Activated naive CD8-positive, alpha-beta T cell treated with anti-CD3 and anti-CD28 coated beads, Interleukin-2, amount 50 U/mL, for 16 hours (primary cell): ENCODE data around the gene TSPAN9.

Source experiments
- DNase-seq: peaks from one replicate; pipeline ENCODE4 v3.0.0-alpha.2; 2020; ENCODE audit warnings: low read depth, low spot score

TSPAN9 gene

DNA sequence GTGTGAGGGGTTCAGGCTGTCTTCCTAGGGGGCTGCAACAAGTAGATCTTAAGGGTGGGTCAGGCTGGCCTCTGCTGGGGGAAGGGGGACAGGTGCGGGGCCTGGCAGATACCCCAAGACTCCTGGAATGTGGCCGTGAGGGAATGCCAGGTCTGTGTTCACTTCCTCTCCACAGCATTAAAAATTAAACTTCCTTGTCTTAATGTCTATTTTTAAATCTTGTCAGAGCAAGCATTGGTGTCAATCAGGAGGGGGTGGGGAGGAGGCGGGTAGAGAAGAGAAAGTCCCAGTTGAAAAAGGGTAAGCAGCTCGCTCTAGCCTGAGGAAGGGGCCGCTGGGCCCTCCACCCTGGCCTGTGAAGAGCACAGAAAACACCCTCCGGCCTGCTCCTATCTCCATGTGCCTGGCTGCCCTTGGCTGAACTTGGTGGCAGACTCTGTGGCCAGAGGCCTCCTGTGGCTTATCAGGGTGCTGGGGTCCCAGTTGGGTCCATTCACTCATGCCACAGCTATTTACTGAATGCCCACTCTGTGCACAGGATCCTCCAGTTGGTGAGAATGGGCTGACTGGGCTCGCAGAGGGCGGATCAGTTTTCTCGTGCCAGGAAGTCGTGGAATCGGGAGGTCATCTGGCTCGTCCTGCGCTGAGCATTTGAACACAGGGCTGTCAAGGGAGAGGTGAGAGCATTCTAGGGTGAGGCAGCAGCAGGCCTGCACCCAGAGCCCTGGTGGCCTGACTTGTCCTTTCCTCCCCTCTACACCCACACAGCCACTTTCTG lies 128.8 kb downstream of the TSPAN9 start:
- DNase-seq, result no peak

- no peak for DNase-seq
Observed at GRCh38 chr12:3206536-3207072, 129.4 kb downstream of the TSPAN9 start.

DNA sequence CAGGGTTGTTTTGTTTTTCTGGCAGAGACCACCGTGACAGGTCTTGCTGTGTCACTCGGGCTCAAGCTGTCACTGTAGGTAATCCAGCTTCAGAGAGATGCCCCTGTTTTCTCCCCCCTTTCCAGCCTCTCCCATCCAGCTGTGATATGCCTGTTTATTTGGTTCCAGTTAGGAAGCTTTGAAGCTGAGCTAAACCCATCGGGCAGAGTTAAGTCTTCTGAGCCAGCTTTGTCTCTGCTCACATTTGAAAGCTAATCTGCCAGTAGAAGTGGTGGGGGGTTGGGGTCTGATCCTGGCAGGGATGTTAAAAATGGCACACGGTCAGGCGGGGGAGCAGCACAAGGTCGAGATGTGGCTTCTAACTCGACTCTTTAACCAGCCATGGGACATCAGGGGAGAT lies 130.0 kb downstream of the TSPAN9 start:
- DNase-seq, result no peak

- no peak for DNase-seq
Observed at GRCh38 chr12:3207858-3208257, 130.7 kb downstream of the TSPAN9 start.

- no peak for DNase-seq
Observed at GRCh38 chr12:3213188-3213587, 136.0 kb downstream of the TSPAN9 start.

DNA sequence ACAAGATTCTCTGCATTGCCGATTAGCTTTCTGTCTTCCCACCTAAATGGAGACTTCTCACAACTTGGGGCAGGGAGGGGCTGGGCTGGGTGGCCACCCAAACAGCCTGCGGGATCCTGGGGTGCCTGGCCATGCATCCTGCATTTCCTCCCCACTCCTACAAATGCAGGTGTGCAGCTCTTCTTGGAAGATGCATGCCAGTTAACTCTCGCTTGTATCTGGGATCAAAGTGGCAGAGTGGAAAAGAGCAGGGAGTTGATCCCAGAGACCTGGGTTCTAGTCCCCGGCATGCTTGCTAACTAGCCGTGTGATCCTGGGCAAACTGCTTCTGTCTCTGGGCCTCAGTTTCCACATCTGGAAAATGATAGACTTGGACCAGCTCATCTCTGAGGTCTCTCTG lies 136.6 kb downstream of the TSPAN9 start:
- no peak for DNase-seq

- no peak for DNase-seq
Observed at GRCh38 chr12:3214526-3215365, 137.6 kb downstream of the TSPAN9 start.

- DNase-seq, result no peak
Observed at GRCh38 chr12:3215410-3215975, 138.3 kb downstream of the TSPAN9 start.

DNA sequence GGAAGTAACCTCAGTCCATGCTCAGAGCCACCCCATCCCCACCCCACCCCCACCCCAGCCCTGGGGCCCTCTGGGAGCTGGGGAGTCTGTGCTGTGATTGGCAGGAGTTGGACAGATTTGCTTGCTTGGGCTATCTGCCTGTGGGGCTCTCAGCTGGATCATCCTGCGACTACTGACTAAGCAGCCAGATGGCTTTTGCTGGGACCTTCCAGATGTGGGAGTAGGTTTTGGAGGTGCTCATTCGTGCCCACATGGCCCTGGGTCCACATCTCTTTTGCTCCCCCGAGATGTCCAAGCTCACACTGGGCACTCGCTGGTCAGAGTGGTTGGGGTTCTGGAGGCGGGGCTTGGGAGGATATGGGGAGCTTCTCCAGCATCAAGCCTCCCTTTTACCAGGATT lies 138.9 kb downstream of the TSPAN9 start:
- no peak for DNase-seq

DNA sequence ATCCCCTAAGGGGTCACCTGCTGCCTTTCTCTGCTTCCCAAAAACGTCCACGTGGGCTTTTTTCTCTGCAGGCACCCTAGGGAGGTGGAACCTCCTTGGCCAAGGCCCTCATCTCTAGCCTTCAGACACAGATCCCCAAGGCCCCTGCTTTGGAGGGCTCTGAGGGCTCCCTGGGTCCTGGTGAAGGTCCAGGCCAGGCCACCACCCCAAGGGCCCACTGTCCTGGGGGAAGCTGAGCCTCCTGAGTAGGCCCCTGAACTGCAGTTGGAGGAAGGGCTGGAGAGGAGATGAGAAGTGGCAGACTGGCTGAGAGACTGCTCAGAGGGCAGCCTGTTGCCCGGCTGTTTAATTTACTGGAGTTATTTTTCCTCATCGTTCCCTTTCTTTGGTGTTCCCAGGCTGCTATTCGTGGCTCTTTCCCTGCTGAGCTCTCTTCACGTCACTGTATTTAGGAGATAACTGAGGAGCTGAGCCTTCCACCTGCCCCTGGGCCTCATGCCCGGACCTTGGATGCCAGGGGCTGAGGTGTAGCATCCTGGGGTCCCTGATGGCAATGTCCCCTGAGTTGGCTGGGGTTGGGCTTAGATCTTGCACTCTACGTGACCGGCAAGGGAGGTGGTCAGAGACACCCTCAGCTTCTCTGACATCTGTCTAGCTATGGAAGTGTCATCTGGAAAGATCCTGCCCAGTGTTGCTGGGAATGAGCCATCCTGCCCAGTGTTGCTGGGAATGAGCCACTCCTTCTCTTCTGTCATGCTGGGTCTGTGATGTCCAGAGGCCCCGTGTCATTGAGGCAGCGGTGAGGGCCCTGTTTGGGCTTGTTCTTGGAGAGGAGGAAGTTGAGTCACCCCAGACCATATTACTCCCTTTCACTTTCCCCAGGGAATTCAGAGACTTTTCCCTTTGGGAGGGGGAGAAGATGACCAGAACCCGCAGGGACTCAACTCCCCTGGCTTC lies 139.8 kb downstream of the TSPAN9 start:
- no peak for DNase-seq

DNA sequence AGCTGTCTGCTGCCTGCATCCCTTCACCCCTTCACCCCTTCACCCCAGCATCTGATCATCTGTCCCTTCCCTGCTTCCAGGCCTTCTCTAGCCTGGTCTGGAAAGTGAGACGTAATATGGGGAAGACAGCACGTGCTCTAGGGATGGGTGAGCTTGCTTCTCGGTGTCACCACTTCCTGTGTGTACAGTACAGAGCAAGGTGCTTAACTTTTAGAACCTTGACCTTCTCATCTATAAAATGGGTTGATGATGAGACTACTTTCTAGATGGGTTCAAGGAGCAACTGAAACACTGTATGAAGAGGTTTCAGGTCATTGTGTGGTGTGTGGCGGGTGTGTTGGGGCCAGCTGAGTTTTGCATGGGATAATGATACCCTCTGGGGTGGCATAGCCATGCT lies 140.5 kb downstream of the TSPAN9 start:
- DNase-seq, result no peak

GRCh38 chr12:3218228-3219171 lies 141.3 kb downstream of the TSPAN9 start:
- no peak for DNase-seq

DNA sequence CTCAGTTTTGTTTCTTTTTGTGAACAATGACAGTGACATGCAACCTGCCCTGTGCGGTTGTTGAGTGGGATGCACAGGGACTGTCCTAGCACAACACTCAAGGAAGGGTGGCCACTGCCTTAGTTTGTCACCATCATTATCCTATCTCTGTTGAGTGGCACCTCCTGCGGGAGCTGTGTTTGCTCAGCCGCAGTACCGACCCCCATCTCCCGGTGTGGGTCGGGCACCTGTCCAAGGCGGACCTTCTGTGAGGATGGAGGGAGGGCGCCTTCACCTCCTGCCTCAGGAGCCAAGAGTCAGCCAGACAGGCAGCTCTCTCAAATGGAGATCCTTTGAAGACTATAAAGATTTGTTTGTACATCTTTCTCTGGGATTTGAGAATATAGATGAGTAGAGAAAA lies 142.1 kb downstream of the TSPAN9 start:
- DNase-seq, result no peak

- no peak for DNase-seq
Observed at GRCh38 chr12:3220382-3221321, 143.5 kb downstream of the TSPAN9 start.

- DNase-seq, result no peak
Observed at GRCh38 chr12:3222306-3222705, 145.1 kb downstream of the TSPAN9 start.

GRCh38 chr12:3222979-3223378 lies 145.8 kb downstream of the TSPAN9 start:
- no peak for DNase-seq

- no peak for DNase-seq
Observed at GRCh38 chr12:3223601-3224529, 146.7 kb downstream of the TSPAN9 start.

- no peak for DNase-seq
Observed at GRCh38 chr12:3224530-3224903, 147.3 kb downstream of the TSPAN9 start.
